ENCODE measurements around the gene TMCO6. TPM values are rescaled to one million over a fixed set of nuclear protein-coding genes. Genes with fewer than 3 reads are reported as not detected.
"Not testable (repeated sequence)": the region's sequence is repeated elsewhere in the genome, so short reads cannot be mapped to it uniquely, and the experiment has no call there.

The TMCO6 gene
- total RNA-seq, 1 donor from 2014 or later, result 43.2 TPM

- intact Hi-C loops (cut with micrococcal nuclease), result no loop called here
- Mint-ChIP-seq H3K4me1 (ENCODE audit: low read depth) (peaks cover 8% of the 10 kb centered on the region), H3K36me3 (ENCODE audit: low read depth) (no peaks in the 10 kb centered on the region), H3K27ac (no peak overlapping the region), H3K9me3 (no peaks in the 10 kb centered on the region), H3K4me3 (no peak overlapping the region), H3K27me3 (ENCODE audit: insufficient read depth) (no peaks in the 10 kb centered on the region)
- no peak for DNase-seq (ENCODE audit: low spot score)
These were observed 32.2 kb upstream of the TMCO6 start for GRCh38 chr5:140607031-140607430.

GRCh38 chr5:140608722-140609121 is 30.5 kb upstream of the TMCO6 start:
- Mint-ChIP-seq H3K9me3 (no peaks in the 10 kb centered on the region), H3K27me3 (ENCODE audit: insufficient read depth) (no peaks in the 10 kb centered on the region), H3K4me3 (no peak overlapping the region), H3K36me3 (ENCODE audit: low read depth) (peaks cover 3% of the 10 kb centered on the region), H3K27ac (no peak overlapping the region), H3K4me1 (ENCODE audit: low read depth) (peaks cover 8% of the 10 kb centered on the region)
- DNase-seq (ENCODE audit: low spot score), result no peak
- intact Hi-C loops (cut with micrococcal nuclease), result no loop called here

- intact Hi-C loops (cut with micrococcal nuclease), result no loop called here
- Mint-ChIP-seq H3K9me3 (no peaks in the 10 kb centered on the region), H3K4me3 (no peak overlapping the region), H3K4me1 (ENCODE audit: low read depth) (peaks cover 8% of the 10 kb centered on the region), H3K36me3 (ENCODE audit: low read depth) (peaks cover 3% of the 10 kb centered on the region), H3K27me3 (ENCODE audit: insufficient read depth) (no peaks in the 10 kb centered on the region), H3K27ac (no peak overlapping the region)
- no peak for DNase-seq (ENCODE audit: low spot score)
These were observed 30.1 kb upstream of the TMCO6 start for GRCh38 chr5:140609126-140609525.

GRCh38 chr5:140611020-140611521 is 28.2 kb upstream of the TMCO6 start:
- intact Hi-C loops (cut with micrococcal nuclease), result no loop called here
- H3K27ac Mint-ChIP-seq, result no peak overlapping the region
- no peaks in the 10 kb centered on the region for H3K27me3 Mint-ChIP-seq (ENCODE audit: insufficient read depth)
- peaks cover 3% of the 10 kb centered on the region for H3K36me3 Mint-ChIP-seq (ENCODE audit: low read depth)
- peaks cover 8% of the 10 kb centered on the region for H3K4me1 Mint-ChIP-seq (ENCODE audit: low read depth)
- no peak for DNase-seq (ENCODE audit: low spot score)
- no peak overlapping the region for H3K4me3 Mint-ChIP-seq
- H3K9me3 Mint-ChIP-seq, result no peaks in the 10 kb centered on the region

GRCh38 chr5:140622301-140622700 is 16.9 kb upstream of the TMCO6 start:
- Mint-ChIP-seq H3K4me1 (ENCODE audit: low read depth) (no peaks in the 10 kb centered on the region), H3K4me3 (no peak overlapping the region), H3K9me3 (peaks cover 7% of the 10 kb centered on the region), H3K27me3 (ENCODE audit: insufficient read depth) (peaks cover 21% of the 10 kb centered on the region), H3K27ac (no peak overlapping the region), H3K36me3 (ENCODE audit: low read depth) (no peaks in the 10 kb centered on the region)
- intact Hi-C loops (cut with micrococcal nuclease), result no loop called here
- DNase-seq (ENCODE audit: low spot score), result no peak

GRCh38 chr5:140623061-140623460 is 16.2 kb upstream of the TMCO6 start:
- H3K36me3 Mint-ChIP-seq (ENCODE audit: low read depth); H3K27ac Mint-ChIP-seq; H3K4me3 Mint-ChIP-seq; H3K4me1 Mint-ChIP-seq (ENCODE audit: low read depth); DNase-seq (ENCODE audit: low spot score); intact Hi-C loops (cut with micrococcal nuclease): not testable (repeated sequence)
- H3K27me3 Mint-ChIP-seq (ENCODE audit: insufficient read depth), result peaks cover 24% of the 10 kb centered on the region
- peaks cover 15% of the 10 kb centered on the region for H3K9me3 Mint-ChIP-seq

- H3K27ac Mint-ChIP-seq; intact Hi-C loops (cut with micrococcal nuclease); H3K4me1 Mint-ChIP-seq (ENCODE audit: low read depth); DNase-seq (ENCODE audit: low spot score); H3K36me3 Mint-ChIP-seq (ENCODE audit: low read depth); H3K4me3 Mint-ChIP-seq: not testable (repeated sequence)
- Mint-ChIP-seq H3K27me3 (ENCODE audit: insufficient read depth) (peaks cover 17% of the 10 kb centered on the region), H3K9me3 (peaks cover 17% of the 10 kb centered on the region)
These were observed 14.4 kb upstream of the TMCO6 start for GRCh38 chr5:140624886-140625285.

- DNase-seq (ENCODE audit: low spot score), result no peak
- Mint-ChIP-seq H3K9me3 (peaks cover 17% of the 10 kb centered on the region), H3K27me3 (ENCODE audit: insufficient read depth) (peaks cover 25% of the 10 kb centered on the region), H3K4me3 (no peak overlapping the region), H3K36me3 (ENCODE audit: low read depth) (peaks cover 3% of the 10 kb centered on the region), H3K27ac (no peak overlapping the region), H3K4me1 (ENCODE audit: low read depth) (peaks cover 12% of the 10 kb centered on the region)
- intact Hi-C loops (cut with micrococcal nuclease), result no loop called here
These were observed 11.3 kb upstream of the TMCO6 start for GRCh38 chr5:140627972-140628371.

GRCh38 chr5:140628711-140629110 is 10.5 kb upstream of the TMCO6 start:
- no peak overlapping the region for H3K27ac Mint-ChIP-seq
- H3K36me3 Mint-ChIP-seq (ENCODE audit: low read depth), result peaks cover 3% of the 10 kb centered on the region
- no peak overlapping the region for H3K4me3 Mint-ChIP-seq
- peaks cover 27% of the 10 kb centered on the region for H3K27me3 Mint-ChIP-seq (ENCODE audit: insufficient read depth)
- DNase-seq (ENCODE audit: low spot score), result no peak
- intact Hi-C loops (cut with micrococcal nuclease), result no loop called here
- peaks cover 17% of the 10 kb centered on the region for H3K9me3 Mint-ChIP-seq
- peaks cover 17% of the 10 kb centered on the region for H3K4me1 Mint-ChIP-seq (ENCODE audit: low read depth)

GRCh38 chr5:140630292-140631035 is 8.8 kb upstream of the TMCO6 start:
- Mint-ChIP-seq H3K4me1 (ENCODE audit: low read depth) (peaks cover 17% of the 10 kb centered on the region), H3K27ac (no peak overlapping the region), H3K9me3 (peaks cover 17% of the 10 kb centered on the region), H3K36me3 (ENCODE audit: low read depth) (peaks cover 3% of the 10 kb centered on the region), H3K27me3 (ENCODE audit: insufficient read depth) (peaks cover 26% of the 10 kb centered on the region), H3K4me3 (no peak overlapping the region)
- DNase-seq (ENCODE audit: low spot score), result no peak
- intact Hi-C loops (cut with micrococcal nuclease), result loop anchor here (10.0 kb wide), 1 partner anchor 516 kb away; the partner anchor contains the start of gene PURA

GRCh38 chr5:140631036-140631417 is 8.2 kb upstream of the TMCO6 start:
- Mint-ChIP-seq H3K36me3 (ENCODE audit: low read depth) (peaks cover 3% of the 10 kb centered on the region), H3K27ac (no peak overlapping the region), H3K9me3 (peaks cover 17% of the 10 kb centered on the region), H3K27me3 (ENCODE audit: insufficient read depth) (peaks cover 24% of the 10 kb centered on the region), H3K4me3 (peak overlapping the region; percentile 25), H3K4me1 (ENCODE audit: low read depth) (peaks cover 17% of the 10 kb centered on the region)
- DNase-seq (ENCODE audit: low spot score), result no peak
- intact Hi-C loops (cut with micrococcal nuclease), result loop anchor here (10.0 kb wide), 1 partner anchor 516 kb away; the partner anchor contains the start of gene PURA

- intact Hi-C loops (cut with micrococcal nuclease), result loop anchor here (10.0 kb wide), 1 partner anchor 517 kb away; the partner anchor contains the start of gene PURA
- H3K27ac Mint-ChIP-seq, result no peak overlapping the region
These were observed 7.4 kb upstream of the TMCO6 start for GRCh38 chr5:140631831-140632365.

GRCh38 chr5:140632366-140633020 is 6.8 kb upstream of the TMCO6 start:
- Mint-ChIP-seq H3K9me3 (peaks cover 8% of the 10 kb centered on the region), H3K27ac (peak overlapping the region; percentile 23), H3K4me3 (peak overlapping the region; percentile 83), H3K4me1 (ENCODE audit: low read depth) (peaks cover 17% of the 10 kb centered on the region), H3K27me3 (ENCODE audit: insufficient read depth) (peaks cover 21% of the 10 kb centered on the region), H3K36me3 (ENCODE audit: low read depth) (peaks cover 5% of the 10 kb centered on the region)
- intact Hi-C loops (cut with micrococcal nuclease), result loop anchor here (10.0 kb wide), 1 partner anchor 518 kb away; the partner anchor contains the start of gene PURA
- DNase-seq (ENCODE audit: low spot score), result peak; percentile 30

More at GRCh38 chr5:140631831-140632365, 7.4 kb upstream of the TMCO6 start:
- Mint-ChIP-seq H3K36me3 (ENCODE audit: low read depth) (peaks cover 4% of the 10 kb centered on the region), H3K9me3 (peaks cover 14% of the 10 kb centered on the region), H3K4me1 (ENCODE audit: low read depth) (peaks cover 17% of the 10 kb centered on the region), H3K27me3 (ENCODE audit: insufficient read depth) (peaks cover 25% of the 10 kb centered on the region), H3K4me3 (peak overlapping the region; percentile 83)
- DNase-seq (ENCODE audit: low spot score), result no peak
